ENCODE results near the gene ZMYND11. TPM values are rescaled to one million over a fixed set of nuclear protein-coding genes. Genes with fewer than 3 reads are reported as not detected.

ZMYND11 gene
- total and polyA plus RNA-seq, 2 of the 13 experiments (the other 11 are each of a cell fraction or from before 2014, with no cell fraction given), result 17.5 to 38.7 TPM

Small RNA genes lying within 50 kb of the gene (small RNA-seq; reads per million reads assigned to genes)
- gene RNA5SP297 (ENCODE audit: insufficient read depth in 2 of 3, insufficient read length in 3 of 3, low read depth in 2 of 3, low replicate concordance in 1 of 3) (0 reads per million in 3 experiments), gene RNA5SP298 (ENCODE audit: insufficient read depth in 2 of 3, insufficient read length in 3 of 3, low read depth in 2 of 3, low replicate concordance in 1 of 3) (0 reads per million in 3 experiments)

Other genes starting within 250 kb of the ZMYND11 start
- gene TUBB8, start 86.2 kb upstream of the ZMYND11 start, total RNA-seq (2016; rRNA removed; fragmentation: Illumina TruSeq; extraction: Trizol), result 0.24 and 0.31 TPM in 2 replicates
- 0.26 and 0.50 TPM in 2 replicates for gene TUBB8, start 86.2 kb upstream of the ZMYND11 start, polyA plus RNA-seq (2011; rRNA removed)

Measured in HepG2 (cell line).